IPS-NIHi7 (cell line): Measurements from ENCODE around the gene ANKRD34C.
A peak's percentile ranks its signal among the peaks of the same experiment; 100 is the strongest.

Source experiments
- DNase-seq: peaks from one replicate; pipeline ENCODE4 v3.0.0; 2012; ENCODE audit warnings: mixed read lengths; ENCODE audit errors: extremely low spot score

ANKRD34C gene

GRCh38 chr15:79282371-79283251 lies at the start of gene ANKRD34C:
Gene ANKRD34C (plus strand): TSS chr15:79282722. CDS start chr15:79293285, 10,563 bp downstream.
- peak; percentile 73 for DNase-seq

- DNase-seq = no peak
Observed at GRCh38 chr15:79233236-79233635, 49.3 kb upstream of the ANKRD34C start.

- DNase-seq = no peak
Observed at GRCh38 chr15:79240036-79240435, 42.5 kb upstream of the ANKRD34C start.

- DNase-seq = no peak
Observed at GRCh38 chr15:79243723-79244122, 38.8 kb upstream of the ANKRD34C start.

- no peak for DNase-seq
Observed at GRCh38 chr15:79244876-79245275, 37.6 kb upstream of the ANKRD34C start.

GRCh38 chr15:79248183-79248582 lies 34.3 kb upstream of the ANKRD34C start:
- no peak for DNase-seq

- DNase-seq = no peak
Observed at GRCh38 chr15:79257454-79257853, 25.1 kb upstream of the ANKRD34C start.

- DNase-seq = no peak
Observed at GRCh38 chr15:79261836-79262235, 20.7 kb upstream of the ANKRD34C start.

GRCh38 chr15:79265167-79265566 lies 17.4 kb upstream of the ANKRD34C start:
- no peak for DNase-seq

GRCh38 chr15:79265987-79266579 lies 16.4 kb upstream of the ANKRD34C start:
- no peak for DNase-seq

GRCh38 chr15:79283252-79284048 lies 928 bp downstream of the ANKRD34C start:
- peak; percentile 93 for DNase-seq

GRCh38 chr15:79290642-79291275 lies 8.2 kb downstream of the ANKRD34C start:
- no peak for DNase-seq

GRCh38 chr15:79292011-79292410 lies 9.5 kb downstream of the ANKRD34C start:
- no peak for DNase-seq

- peak; percentile 26 for DNase-seq
Observed at GRCh38 chr15:79294075-79294474, 11.6 kb downstream of the ANKRD34C start.

- DNase-seq = no peak
Observed at GRCh38 chr15:79296583-79296982, 14.1 kb downstream of the ANKRD34C start.

- DNase-seq = no peak
Observed at GRCh38 chr15:79299126-79299840, 16.8 kb downstream of the ANKRD34C start.

GRCh38 chr15:79299841-79300235 lies 17.3 kb downstream of the ANKRD34C start:
- no peak for DNase-seq

GRCh38 chr15:79307251-79307650 lies 24.7 kb downstream of the ANKRD34C start:
- no peak for DNase-seq

- DNase-seq = no peak
Observed at GRCh38 chr15:79308874-79309273, 26.4 kb downstream of the ANKRD34C start.

- DNase-seq = no peak
Observed at GRCh38 chr15:79310612-79310984, 28.1 kb downstream of the ANKRD34C start.
